ENCODE data around the gene C10orf105. TPM values are rescaled to one million over a fixed set of nuclear protein-coding genes. Genes with fewer than 3 reads are reported as not detected.
A peak's percentile ranks its signal among the peaks of the same experiment; 100 is the strongest.

Gene C10orf105
- total RNA-seq, 4 donors from 2014 or later = 0.06 to 0.27 (median 0.14) TPM

GRCh38 chr10:71724539-71724938 is 5.0 kb upstream of the C10orf105 start:
- no peak overlapping the region for H3K4me3 ChIP-seq (ENCODE audit: low read depth, poor library complexity, severe bottlenecking)
- intact Hi-C loops (cut with DNase I; ENCODE audit: low total_unique reads) = loop anchor here (10.0 kb wide), 1 partner anchor 50 kb away; the partner anchor contains the start of gene VSIR
- DNase-seq (ENCODE audit: low spot score in 2 of 2) = no peak
- TF ChIP-seq POLR2A (IDR thresholded peaks at IDR 0.05) = no peak
- TF ChIP-seq CTCF (IDR thresholded peaks at IDR 0.05) = no peak
- WGBS, 2 donors = 94 to 99% methylated on average over 6 of the region's 6 CpGs

DNA sequence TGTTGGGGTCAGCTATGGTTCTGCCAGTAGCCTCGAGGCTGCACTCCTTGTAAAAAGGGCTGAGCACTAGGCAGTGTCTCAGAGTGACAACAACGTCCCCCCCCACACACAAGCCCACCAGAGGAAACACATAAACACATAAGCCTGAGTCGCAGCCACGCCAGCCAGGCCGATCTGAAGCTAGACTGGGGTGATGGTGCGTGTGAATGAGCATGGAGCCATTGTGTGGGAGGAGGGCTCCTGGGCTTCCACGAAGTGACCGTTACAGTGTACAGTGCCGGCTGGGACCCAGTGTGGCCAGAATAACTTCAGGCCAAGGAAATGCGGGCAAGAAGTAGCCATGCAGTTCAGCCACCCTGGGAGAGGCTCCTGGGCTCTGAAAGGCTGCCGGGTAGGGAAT is 3.7 kb upstream of the C10orf105 start:
- DNase-seq (ENCODE audit: low spot score in 2 of 2) = no peak
- H3K4me3 ChIP-seq (ENCODE audit: low read depth, poor library complexity, severe bottlenecking) = no peak overlapping the region
- intact Hi-C loops (cut with DNase I; ENCODE audit: low total_unique reads) = loop anchor here (10.0 kb wide), 1 partner anchor 51 kb away; the partner anchor contains the start of gene VSIR
- TF ChIP-seq CTCF (IDR thresholded peaks at IDR 0.05) (no peak), POLR2A (IDR thresholded peaks at IDR 0.05) (no peak)
- WGBS, 2 donors = 92 to 95% methylated on average over 10 to 11 of the region's 11 CpGs

DNA sequence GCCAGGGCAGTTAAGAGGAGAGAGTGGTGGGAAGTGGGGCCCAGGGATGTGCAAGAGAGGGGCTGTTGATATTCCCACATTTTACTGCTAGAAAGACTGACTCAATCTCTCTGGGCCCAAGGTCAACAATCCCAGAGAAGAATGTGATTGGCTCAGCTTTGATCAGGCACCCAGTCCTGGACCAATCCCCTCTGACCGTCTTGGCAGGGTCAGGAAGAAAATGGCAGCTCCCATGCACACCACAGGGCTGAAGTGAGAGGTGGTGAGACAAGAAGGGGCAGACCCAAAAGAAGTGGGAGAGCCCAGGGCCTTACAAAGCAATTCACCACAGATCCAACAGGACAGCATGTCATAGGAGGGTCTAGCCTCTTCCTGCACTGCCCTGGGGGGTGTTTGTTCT is 3.3 kb upstream of the C10orf105 start:
- no peak for TF ChIP-seq CTCF (IDR thresholded peaks at IDR 0.05)
- TF ChIP-seq POLR2A (IDR thresholded peaks at IDR 0.05) = no peak
- 91 to 94% methylated on average over 1 of the region's 1 CpG for WGBS, 2 donors
- no peak overlapping the region for H3K4me3 ChIP-seq (ENCODE audit: low read depth, poor library complexity, severe bottlenecking)
- no peak for DNase-seq (ENCODE audit: low spot score in 2 of 2)
- intact Hi-C loops (cut with DNase I; ENCODE audit: low total_unique reads) = loop anchor here (10.0 kb wide), 1 partner anchor 52 kb away; the partner anchor contains the start of gene VSIR

GRCh38 chr10:71721313-71721712 is 1.7 kb upstream of the C10orf105 start:
- 93 to 95% methylated on average over 6 of the region's 6 CpGs for WGBS, 2 donors
- H3K4me3 ChIP-seq (ENCODE audit: low read depth, poor library complexity, severe bottlenecking) = no peak overlapping the region
- TF ChIP-seq CTCF (IDR thresholded peaks at IDR 0.05) = no peak
- no peak for TF ChIP-seq POLR2A (IDR thresholded peaks at IDR 0.05)
- intact Hi-C loops (cut with DNase I; ENCODE audit: low total_unique reads) = loop anchor here (10.0 kb wide), 1 partner anchor 53 kb away; the partner anchor contains the start of gene VSIR
- DNase-seq (ENCODE audit: low spot score in 2 of 2) = no peak

- 84 to 92% methylated on average over 4 of the region's 4 CpGs for WGBS, 2 donors
- intact Hi-C loops (cut with DNase I; ENCODE audit: low total_unique reads) = loop anchor here (10.0 kb wide), 1 partner anchor 55 kb away; the partner anchor contains the start of gene VSIR
- DNase-seq (ENCODE audit: low spot score in 2 of 2) = no peak
- no peak overlapping the region for H3K4me3 ChIP-seq (ENCODE audit: low read depth, poor library complexity, severe bottlenecking)
- TF ChIP-seq POLR2A (IDR thresholded peaks at IDR 0.05) = no peak
- no peak for TF ChIP-seq CTCF (IDR thresholded peaks at IDR 0.05)
Measured at GRCh38 chr10:71720288-71720687, 710 bp upstream of the C10orf105 start.

- no peak overlapping the region for H3K4me3 ChIP-seq (ENCODE audit: low read depth, poor library complexity, severe bottlenecking)
- DNase-seq (ENCODE audit: low spot score in 2 of 2) = peak in 1 of 2 donors; percentile 58
- 62 to 68% methylated on average over 6 to 7 of the region's 7 CpGs for WGBS, 2 donors
- TF ChIP-seq POLR2A (IDR thresholded peaks at IDR 0.05) (no peak), CTCF (IDR thresholded peaks at IDR 0.05) (no peak)
- intact Hi-C loops (cut with DNase I; ENCODE audit: low total_unique reads) = no loop called here
Measured at GRCh38 chr10:71719042-71719441, 536 bp downstream of the C10orf105 start.
